Stimulated activated CD4-positive, alpha-beta T cell treated with anti-CD3 and anti-CD28 coated beads, Interleukin-4, amount 100 ng/mL, for 48 hours (primary cell): Measurements from ENCODE around the gene AAMP.
A peak's percentile ranks its signal among the peaks of the same experiment; 100 is the strongest.
"Not testable (repeated sequence)": the region's sequence is repeated elsewhere in the genome, so short reads cannot be mapped to it uniquely, and the experiment has no call there.

Experiments used
- DNase-seq, 2 donors: peaks; one replicate each; pipeline ENCODE4 v3.0.0-alpha.2; 2020; ENCODE audit warnings: low read depth in 2 of 2

AAMP gene, protein sequence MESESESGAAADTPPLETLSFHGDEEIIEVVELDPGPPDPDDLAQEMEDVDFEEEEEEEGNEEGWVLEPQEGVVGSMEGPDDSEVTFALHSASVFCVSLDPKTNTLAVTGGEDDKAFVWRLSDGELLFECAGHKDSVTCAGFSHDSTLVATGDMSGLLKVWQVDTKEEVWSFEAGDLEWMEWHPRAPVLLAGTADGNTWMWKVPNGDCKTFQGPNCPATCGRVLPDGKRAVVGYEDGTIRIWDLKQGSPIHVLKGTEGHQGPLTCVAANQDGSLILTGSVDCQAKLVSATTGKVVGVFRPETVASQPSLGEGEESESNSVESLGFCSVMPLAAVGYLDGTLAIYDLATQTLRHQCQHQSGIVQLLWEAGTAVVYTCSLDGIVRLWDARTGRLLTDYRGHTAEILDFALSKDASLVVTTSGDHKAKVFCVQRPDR

GRCh38 chr2:218269900-218270720 is at the start of gene AAMP, which contains the start of gene PNKD:
Gene AAMP (minus strand): TSS chr2:218270137. CDS start chr2:218270086, 51 bp downstream.
Gene PNKD (plus strand): TSS chr2:218270519. CDS start chr2:218270536, 17 bp downstream.
- DNase-seq = peak; percentile 100

- no peak for DNase-seq
These were observed 48.3 kb upstream of the AAMP start for GRCh38 chr2:218318241-218318640.

DNA sequence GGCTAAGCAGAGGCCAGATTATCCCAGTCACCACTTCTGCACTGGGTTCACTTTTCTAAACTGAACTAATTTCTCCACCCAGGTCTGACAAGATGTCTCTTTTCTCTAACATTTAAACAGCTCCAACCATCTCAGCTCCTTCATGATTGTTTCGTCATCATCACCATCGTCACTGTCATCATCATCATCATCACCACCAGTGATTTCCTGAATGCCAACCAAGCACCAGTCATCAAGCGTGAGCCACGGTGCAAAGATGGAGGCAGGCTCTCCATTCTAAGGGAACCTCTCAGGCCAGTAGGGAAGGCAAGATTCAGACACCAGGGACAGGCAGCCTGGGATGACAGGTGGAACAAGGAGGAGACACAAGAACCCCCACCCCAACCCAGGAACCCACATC is 47.9 kb upstream of the AAMP start:
- no peak for DNase-seq

DNA sequence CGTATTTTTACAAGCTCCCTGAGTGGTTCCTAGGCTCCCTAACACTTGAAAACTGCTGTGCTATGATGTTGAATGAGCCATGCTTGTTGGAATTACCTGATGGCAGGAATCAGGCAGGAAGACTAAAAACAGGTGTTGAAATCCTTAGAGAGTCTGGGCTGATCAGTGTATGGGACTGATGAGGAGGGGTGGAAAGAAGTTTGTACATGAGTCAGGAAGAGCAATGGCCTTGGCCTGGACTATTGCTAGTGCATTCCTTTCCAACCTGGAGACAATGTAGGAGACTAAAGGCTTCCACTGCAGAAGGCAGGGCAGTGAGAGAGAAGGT is 47.3 kb upstream of the AAMP start:
- DNase-seq = no peak

GRCh38 chr2:218315397-218315796 is 45.5 kb upstream of the AAMP start:
- no peak for DNase-seq

DNA sequence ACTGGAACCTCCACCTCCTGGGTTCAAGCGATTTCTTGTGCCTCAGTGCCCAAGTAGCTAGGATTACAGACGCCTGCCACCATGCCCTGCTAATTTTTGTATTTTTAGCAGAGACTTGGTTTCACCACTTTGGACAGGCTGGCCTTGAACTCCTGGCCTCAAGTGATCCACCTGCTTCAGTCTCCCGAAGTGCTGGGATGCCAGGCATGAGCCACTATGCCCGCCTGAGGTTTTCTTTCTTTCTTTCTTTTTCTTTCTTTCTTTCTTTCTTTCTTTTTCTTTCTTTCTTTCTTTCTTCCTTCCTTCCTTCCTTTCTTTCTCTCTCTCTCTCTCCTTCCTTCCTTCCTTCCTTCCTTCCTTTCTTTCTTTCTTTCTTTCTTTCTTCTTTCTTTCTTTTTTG is 44.8 kb upstream of the AAMP start:
- DNase-seq = not testable (repeated sequence)

DNA sequence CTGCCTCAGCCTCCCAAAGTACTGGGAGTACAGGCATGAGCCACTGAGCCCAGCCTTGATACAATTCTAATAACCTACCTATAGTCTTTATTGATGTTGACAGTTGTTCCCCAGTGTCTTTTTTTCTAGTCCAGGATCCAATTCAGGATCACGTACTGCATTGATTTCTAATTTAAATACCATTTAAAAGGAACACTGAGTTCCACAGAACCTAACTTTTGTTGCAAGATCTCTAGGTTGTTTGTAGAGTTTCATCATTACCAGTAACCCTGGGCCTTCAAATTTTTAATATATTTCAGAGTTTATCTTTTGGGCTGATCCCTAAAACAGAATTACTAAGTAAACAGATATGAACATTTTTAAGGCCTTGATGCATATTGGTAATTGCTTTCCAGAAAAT is 43.4 kb upstream of the AAMP start:
- no peak for DNase-seq

DNA sequence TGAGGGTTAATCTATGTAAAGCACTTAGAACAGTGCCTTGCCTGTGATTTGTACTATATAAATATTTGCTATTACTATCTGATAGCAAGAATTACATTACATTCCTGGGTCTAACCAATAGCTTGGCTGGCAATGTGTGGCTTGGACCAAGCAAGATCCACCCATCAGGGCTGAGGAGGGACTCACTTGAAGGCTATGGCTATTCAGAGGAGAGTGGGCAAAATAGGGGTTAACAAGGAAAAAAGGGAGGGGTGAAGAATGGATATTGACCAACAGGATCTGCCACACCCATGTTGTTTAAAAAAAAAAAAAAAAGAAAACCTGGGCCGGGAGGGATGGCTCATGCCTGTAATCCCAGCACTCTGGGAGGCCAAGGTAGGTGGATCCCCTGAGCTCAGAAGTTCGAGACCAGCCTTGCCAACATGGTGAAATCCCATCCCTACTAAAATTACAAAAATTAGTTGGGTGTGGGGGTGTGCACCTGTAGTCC is 42.4 kb upstream of the AAMP start:
- DNase-seq = no peak

DNA sequence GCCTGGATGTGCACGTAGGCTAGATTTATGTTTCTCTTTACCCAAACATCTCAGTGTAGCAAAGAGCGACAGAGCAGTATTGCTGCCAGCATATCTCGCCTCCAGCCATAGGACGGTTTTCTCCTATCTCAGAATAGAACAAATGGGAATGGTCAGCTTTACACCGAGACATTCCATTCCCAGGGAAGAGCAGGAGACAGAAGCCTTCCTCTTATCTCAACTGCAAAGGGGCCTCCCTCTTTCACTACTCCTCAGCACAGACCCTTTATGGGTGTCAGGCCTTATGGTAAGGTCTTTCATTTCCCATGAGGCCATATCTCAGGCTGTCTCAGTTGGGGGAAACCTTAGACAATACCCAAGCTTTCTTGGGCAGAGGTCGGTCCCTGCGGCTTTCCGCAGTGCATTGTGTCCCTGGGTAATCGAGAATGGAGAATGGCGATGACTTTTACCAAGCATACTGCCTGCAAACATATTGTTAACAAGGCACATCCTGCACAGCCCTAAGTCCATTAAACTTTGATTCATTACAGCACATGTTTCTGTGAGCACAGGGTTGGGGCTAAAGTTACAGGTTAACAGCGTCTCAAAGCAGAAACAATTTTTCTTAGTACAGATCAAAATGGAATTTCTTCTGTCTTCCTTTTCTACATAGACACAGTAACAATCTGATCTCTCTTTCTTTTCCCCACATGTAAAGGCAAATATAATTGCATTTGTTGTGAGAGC is 41.8 kb upstream of the AAMP start:
- DNase-seq = not testable (repeated sequence)

DNA sequence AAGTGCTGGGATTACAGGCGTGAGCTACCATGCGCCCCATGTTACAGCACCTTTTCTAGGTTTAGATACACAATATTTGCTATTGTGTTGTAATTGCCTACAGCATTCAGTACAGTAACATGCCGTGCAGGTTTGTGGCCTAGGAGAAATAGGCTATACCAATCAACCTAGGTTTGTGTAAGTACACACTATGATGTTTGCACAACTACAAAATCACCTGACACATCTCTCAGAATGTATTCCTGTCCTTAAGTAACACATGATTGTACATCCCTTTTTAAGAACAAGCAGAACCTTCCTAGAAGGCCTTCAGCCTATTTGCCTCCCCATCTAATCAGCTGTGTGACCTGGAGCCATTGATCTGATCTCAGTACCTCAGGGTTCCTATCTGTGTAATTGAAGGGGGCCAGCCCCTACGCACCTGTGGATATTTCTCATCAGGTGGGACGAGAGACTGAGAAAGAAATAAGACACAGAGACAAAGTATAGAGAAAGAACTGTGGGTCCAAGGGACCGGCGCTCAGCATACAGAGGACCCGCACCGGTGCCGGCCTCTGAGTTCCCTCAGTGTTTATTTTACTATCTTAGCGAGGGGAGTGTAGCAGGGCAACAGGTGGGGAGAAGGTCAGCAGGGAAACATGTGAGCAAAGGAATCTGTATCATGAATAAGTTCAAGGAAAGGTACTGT is 41.1 kb upstream of the AAMP start:
- no peak for DNase-seq

DNA sequence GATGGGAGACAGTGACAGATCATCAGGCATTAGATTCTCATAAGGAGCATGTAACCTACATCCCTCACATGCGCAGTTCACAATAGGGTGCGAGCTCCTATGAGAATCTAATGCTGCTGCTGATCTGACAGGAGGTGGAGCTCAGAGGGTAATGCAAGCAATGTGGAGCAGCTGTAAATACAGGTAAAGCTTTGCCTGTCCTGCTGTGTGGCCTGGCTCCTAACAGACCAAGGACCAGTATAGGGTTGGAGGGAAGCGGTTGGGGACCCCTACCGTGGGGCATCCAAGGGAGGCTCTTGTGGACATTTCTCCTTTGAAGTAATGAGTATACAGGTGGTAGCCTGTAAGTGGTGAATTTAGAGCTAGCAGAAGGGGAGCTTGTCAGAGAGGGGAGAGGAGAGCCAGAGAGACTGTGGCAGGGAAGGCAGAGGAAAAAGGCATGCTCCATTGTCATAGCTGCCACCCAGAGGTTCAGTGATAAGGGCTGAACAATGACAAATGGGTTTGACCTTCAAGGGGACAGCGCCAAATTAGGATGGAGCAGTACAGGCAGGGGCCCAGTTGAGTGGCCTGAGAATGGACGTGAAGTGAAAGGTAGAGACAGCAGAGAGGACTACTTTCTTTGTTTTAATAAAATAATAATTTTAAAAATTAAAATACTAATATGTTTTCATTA is 37.6 kb upstream of the AAMP start:
- DNase-seq = no peak

DNA sequence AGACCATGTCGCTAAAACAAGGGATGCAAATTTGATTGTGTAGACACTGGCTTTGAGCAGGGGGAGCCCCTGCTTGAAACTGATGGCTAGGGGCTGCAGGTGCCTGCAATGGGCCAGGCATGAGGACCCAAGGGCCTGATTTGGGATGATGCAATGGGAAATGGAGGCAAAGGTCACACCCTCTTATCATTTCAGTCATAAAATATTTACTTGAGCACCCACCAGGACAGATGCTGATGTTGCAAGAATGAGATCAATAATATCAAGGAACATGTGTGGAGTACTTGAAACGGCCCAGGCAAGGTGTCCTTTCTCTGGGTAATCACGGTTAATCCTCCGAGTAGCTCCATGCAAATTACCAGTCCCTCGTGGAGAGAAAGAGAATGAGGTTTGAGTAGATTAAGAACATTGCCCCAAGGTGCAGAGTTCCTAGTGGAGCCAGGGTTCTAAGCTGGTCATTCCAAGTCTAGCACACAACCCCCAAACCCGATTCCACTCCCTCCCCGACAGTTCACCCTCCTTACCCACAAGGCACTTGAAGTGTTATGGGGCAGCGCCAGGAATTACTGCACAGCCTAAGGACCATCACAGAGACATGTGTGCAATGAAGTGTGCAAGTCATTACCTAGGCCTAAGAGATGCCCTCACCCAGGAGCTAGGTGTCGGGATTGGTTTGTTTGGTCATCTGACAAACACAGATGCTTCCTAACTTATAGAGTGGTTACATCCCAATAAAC is 36.4 kb upstream of the AAMP start:
- DNase-seq = no peak

GRCh38 chr2:218305383-218305782 is 35.4 kb upstream of the AAMP start:
- no peak for DNase-seq

DNA sequence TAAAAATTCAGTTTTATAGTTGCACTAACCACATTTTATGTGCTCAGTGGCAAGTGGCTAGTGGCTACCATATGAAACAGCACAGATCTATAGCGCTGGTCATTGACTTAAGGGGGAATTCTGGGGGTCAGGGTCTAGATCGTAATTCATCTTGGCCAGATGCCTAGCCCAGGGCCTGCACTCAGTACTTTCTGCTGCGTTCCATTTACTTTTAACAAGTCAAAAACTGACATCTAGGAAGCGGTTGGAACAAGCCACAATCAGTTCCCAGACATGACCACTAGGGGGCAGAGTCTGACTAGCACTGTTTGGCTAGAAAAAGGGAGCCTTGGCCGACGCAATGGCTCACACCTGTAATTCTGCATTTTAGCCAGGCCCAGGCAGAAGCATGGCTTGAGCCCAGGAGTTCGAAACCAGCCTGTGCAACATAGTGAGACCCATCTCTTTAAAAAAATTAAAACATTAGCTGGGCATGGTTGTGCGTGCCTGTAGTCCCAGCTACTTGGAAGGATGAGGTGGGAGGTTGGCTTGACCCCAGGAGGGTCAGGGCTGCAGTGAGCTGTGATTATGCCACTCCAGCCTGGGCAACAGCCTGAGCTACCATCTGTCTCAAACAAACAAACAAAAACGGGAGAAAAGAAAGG is 31.4 kb upstream of the AAMP start:
- peak; percentile 83 to 85 for DNase-seq

DNA sequence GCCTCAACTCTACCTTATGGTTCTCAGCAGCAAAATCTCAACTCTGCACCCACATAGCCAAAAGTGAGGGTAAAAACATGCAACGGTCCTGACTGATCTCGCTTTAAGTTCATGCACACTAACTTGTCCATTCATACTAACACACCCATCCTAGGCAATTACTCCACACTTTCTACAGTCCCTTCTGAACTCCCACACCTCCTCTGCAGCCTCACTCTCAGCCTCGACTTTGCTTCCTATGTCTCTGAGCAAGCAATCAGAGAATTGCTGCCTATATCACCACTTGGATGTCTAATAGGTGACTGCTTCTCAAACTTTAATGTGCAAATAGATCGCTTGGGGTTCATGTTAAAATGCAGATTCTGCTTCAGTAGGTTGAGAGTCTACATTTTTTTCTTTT is 30.2 kb upstream of the AAMP start:
- DNase-seq = no peak

DNA sequence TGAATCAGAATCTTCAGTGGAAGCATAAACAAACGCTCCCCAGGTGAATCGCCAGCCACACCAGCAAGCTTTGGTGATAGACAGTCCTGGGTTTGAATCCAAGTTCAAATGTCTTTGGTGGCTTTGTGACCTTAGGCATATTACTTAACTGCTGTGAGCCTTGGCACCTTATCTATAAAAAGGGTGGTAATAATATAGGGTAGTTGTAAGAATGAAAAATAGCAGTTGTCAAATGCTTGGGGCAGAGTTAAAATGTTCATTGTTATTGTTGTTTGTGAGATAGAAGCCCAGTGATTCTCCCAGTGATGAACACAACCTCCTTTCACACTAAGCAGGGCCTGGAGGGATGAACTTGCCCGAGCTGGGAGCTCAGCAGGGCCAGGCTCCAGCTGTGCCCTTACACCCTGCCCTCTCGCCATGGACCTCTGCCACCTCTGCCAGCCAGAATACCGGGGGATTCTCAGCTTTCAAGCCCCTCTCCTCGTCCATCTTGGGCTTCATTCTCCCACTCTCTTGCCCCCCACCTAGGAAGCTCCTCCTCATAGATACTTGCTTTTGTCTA is 28.5 kb upstream of the AAMP start:
- no peak for DNase-seq

DNA sequence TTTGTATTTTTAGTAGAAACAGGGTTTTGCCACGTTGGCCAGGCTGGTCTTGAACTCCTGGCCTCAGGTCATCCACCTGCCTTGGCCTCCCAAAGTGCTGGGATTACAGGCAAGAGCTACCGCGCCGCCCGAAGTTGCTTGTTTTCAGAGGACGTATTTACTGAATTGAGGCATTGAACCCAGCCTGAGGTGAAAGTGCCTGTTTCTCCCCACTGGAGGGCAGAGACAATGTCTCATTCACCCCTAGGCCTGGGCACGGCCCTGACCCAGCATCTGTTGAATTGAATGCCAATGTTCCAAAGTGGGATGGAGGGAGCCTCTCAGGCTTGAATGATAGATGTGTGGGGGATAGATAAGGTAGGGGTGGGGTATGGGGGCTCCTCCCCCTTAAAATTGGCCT is 26.9 kb upstream of the AAMP start:
- no peak for DNase-seq

- DNase-seq = no peak
These were observed 26.3 kb upstream of the AAMP start for GRCh38 chr2:218296200-218296599.

DNA sequence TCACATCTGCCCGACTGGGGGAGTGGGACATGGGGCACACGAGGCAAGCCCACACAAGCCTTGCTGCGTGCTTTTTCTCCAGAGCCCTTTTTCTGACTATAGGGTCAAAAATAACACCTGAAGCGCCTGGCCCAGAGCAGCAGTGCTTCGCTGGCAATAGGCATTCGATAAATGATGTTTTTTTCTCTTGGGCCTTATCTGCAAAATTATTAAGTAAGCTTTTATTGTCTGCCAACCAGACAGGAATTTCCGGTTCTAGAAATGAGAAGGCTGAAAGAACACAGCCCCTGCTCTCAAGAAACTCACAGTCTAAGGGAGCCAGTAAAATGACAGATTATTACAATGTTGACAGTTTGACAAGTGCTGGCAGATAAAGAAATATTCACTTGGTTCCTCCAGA is 25.1 kb upstream of the AAMP start:
- no peak for DNase-seq
